Measurements from ENCODE around the gene PAK3. TPM values are rescaled to one million over a fixed set of nuclear protein-coding genes. Genes with fewer than 3 reads are reported as not detected.

The PAK3 gene
- total and polyA plus RNA-seq, 2 donors (not counting 3 experiments of a cell fraction or from before 2014, with no cell fraction given), result 0.01 to 0.15 TPM

- Histone ChIP-seq H3K4me1 (ENCODE audit: control insufficient read depth, extremely low read depth, insufficient read depth, low read length) (no peaks in the 10 kb centered on the region), H3K36me3 (ENCODE audit: control insufficient read depth in 2 of 2, extremely low read depth in 1 of 2, insufficient read depth in 2 of 2, low read length in 2 of 2) (no peaks in the 10 kb centered on the region), H3K9me1 (replicated peaks; ENCODE audit: control insufficient read depth, extremely low read depth, insufficient read depth, low read length) (no peaks in the 10 kb centered on the region), H3K9me3 (replicated peaks; ENCODE audit: control insufficient read depth, insufficient read depth, low read length) (no peaks in the 10 kb centered on the region), H3K9ac (replicated peaks; ENCODE audit: extremely low read depth, insufficient read depth, low read length) (no peak overlapping the region), H3K27ac (ENCODE audit: insufficient read depth, low read depth, low read length) (no peak overlapping the region), H3K79me2 (ENCODE audit: control insufficient read depth, insufficient read depth, low read length) (no peaks in the 10 kb centered on the region), H3K4me2 (ENCODE audit: insufficient read depth, low read length) (no peak overlapping the region), H3K27me3 (ENCODE audit: control insufficient read depth in 2 of 2, insufficient read depth in 2 of 2, low read length in 2 of 2) (no peaks in the 10 kb centered on the region), H3K4me3 (replicated peaks in 1 of 3; ENCODE audit: insufficient read depth in 1 of 3, low read depth in 1 of 3, low read length in 3 of 3) (no peak overlapping the region), H4K20me1 (replicated peaks; ENCODE audit: control insufficient read depth, extremely low read depth, insufficient read depth, low read length) (no peaks in the 10 kb centered on the region), H2AFZ (ENCODE audit: low read depth, low read length) (no peak overlapping the region)
- BruUV-seq (replicated peaks), result no TSS peak
- no peak for TF ChIP-seq EZH2 (IDR thresholded peaks at IDR 0.05; ENCODE audit: borderline replicate concordance, low read depth, low read length, severe bottlenecking)
- TF ChIP-seq POLR2A (IDR thresholded peaks at IDR 0.05; ENCODE audit: low read depth, low read length), result no peak
- no peak for TF ChIP-seq GATA2 (IDR thresholded peaks at IDR 0.05; ENCODE audit: insufficient read depth, insufficient read length, low read depth, low read length)
- no peak for TF ChIP-seq CTCF (IDR thresholded peaks at IDR 0.05; ENCODE audit: extremely low read depth in 1 of 2, insufficient read depth in 1 of 2, low read depth in 1 of 2, low read length in 2 of 2)
- TF ChIP-seq MAX (IDR thresholded peaks at IDR 0.05; ENCODE audit: insufficient read depth, insufficient read length), result no peak
- TF ChIP-seq POLR2AphosphoS5 (IDR thresholded peaks at IDR 0.05; ENCODE audit: insufficient read depth, low read depth, low read length), result no peak
- ChIA-PET CTCF (no interaction called here), POLR2A (no interaction called here)
- intact Hi-C loops (cut with micrococcal nuclease), result no loop called here
- FAIRE-seq (no peak), DNase-seq (ENCODE audit: low read depth, low spot score) (no peak)
- dilution Hi-C loops (cut with MboI; ENCODE audit: extremely low pct_ligation_motif_present, low sequenced_read_pairs), result no loop called here
Observed at GRCh38 chrX:111264385-111264784, 168.4 kb downstream of the PAK3 start.

GRCh38 chrX:111265486-111265885 is 169.5 kb downstream of the PAK3 start:
- Histone ChIP-seq H3K9me3 (replicated peaks; ENCODE audit: control insufficient read depth, insufficient read depth, low read length) (no peaks in the 10 kb centered on the region), H3K9me1 (replicated peaks; ENCODE audit: control insufficient read depth, extremely low read depth, insufficient read depth, low read length) (no peaks in the 10 kb centered on the region), H3K4me1 (ENCODE audit: control insufficient read depth, extremely low read depth, insufficient read depth, low read length) (no peaks in the 10 kb centered on the region), H2AFZ (ENCODE audit: low read depth, low read length) (no peak overlapping the region), H4K20me1 (replicated peaks; ENCODE audit: control insufficient read depth, extremely low read depth, insufficient read depth, low read length) (no peaks in the 10 kb centered on the region), H3K36me3 (ENCODE audit: control insufficient read depth in 2 of 2, extremely low read depth in 1 of 2, insufficient read depth in 2 of 2, low read length in 2 of 2) (no peaks in the 10 kb centered on the region), H3K9ac (replicated peaks; ENCODE audit: extremely low read depth, insufficient read depth, low read length) (no peak overlapping the region), H3K27ac (ENCODE audit: insufficient read depth, low read depth, low read length) (no peak overlapping the region), H3K27me3 (ENCODE audit: control insufficient read depth in 2 of 2, insufficient read depth in 2 of 2, low read length in 2 of 2) (no peaks in the 10 kb centered on the region), H3K4me2 (ENCODE audit: insufficient read depth, low read length) (no peak overlapping the region), H3K79me2 (ENCODE audit: control insufficient read depth, insufficient read depth, low read length) (no peaks in the 10 kb centered on the region), H3K4me3 (replicated peaks in 1 of 3; ENCODE audit: insufficient read depth in 1 of 3, low read depth in 1 of 3, low read length in 3 of 3) (no peak overlapping the region)
- TF ChIP-seq FOS (IDR thresholded peaks at IDR 0.05; ENCODE audit: borderline replicate concordance, insufficient read depth, low read length) (no peak), MAX (IDR thresholded peaks at IDR 0.05; ENCODE audit: insufficient read depth, insufficient read length) (no peak), CTCF (IDR thresholded peaks at IDR 0.05; ENCODE audit: extremely low read depth in 1 of 2, insufficient read depth in 1 of 2, low read depth in 1 of 2, low read length in 2 of 2) (no peak), POLR2A (IDR thresholded peaks at IDR 0.05; ENCODE audit: low read depth, low read length) (no peak), GATA2 (IDR thresholded peaks at IDR 0.05; ENCODE audit: insufficient read depth, insufficient read length, low read depth, low read length) (no peak), JUN (IDR thresholded peaks at IDR 0.05; ENCODE audit: borderline replicate concordance, insufficient read depth, insufficient read length, low read depth) (no peak), POLR2AphosphoS5 (IDR thresholded peaks at IDR 0.05; ENCODE audit: insufficient read depth, low read depth, low read length) (no peak), MYC (IDR thresholded peaks at IDR 0.05; ENCODE audit: low read depth, low read length) (no peak), EZH2 (IDR thresholded peaks at IDR 0.05; ENCODE audit: borderline replicate concordance, low read depth, low read length, severe bottlenecking) (no peak)
- POLR2A ChIA-PET, result no interaction called here
- CTCF ChIA-PET, result no interaction called here
- dilution Hi-C loops (cut with MboI; ENCODE audit: extremely low pct_ligation_motif_present, low sequenced_read_pairs), result no loop called here
- intact Hi-C loops (cut with micrococcal nuclease), result no loop called here
- DNase-seq (ENCODE audit: low read depth, low spot score) (no peak), FAIRE-seq (no peak)
- BruUV-seq (replicated peaks), result no TSS peak
